ENCODE results near the gene TNNI3K.

Gene TNNI3K

GRCh38 chr1:74502858-74503257, 267.7 kb downstream of the TNNI3K start:
- DNase-seq (ENCODE audit: low spot score), result no peak

- DNase-seq (ENCODE audit: low spot score), result peak; percentile 4
Observed at GRCh38 chr1:74504125-74504932, 269.1 kb downstream of the TNNI3K start.

GRCh38 chr1:74504933-74505512, 269.8 kb downstream of the TNNI3K start:
- no peak for DNase-seq (ENCODE audit: low spot score)

GRCh38 chr1:74505928-74506710, 270.9 kb downstream of the TNNI3K start:
- DNase-seq (ENCODE audit: low spot score), result no peak

DNA sequence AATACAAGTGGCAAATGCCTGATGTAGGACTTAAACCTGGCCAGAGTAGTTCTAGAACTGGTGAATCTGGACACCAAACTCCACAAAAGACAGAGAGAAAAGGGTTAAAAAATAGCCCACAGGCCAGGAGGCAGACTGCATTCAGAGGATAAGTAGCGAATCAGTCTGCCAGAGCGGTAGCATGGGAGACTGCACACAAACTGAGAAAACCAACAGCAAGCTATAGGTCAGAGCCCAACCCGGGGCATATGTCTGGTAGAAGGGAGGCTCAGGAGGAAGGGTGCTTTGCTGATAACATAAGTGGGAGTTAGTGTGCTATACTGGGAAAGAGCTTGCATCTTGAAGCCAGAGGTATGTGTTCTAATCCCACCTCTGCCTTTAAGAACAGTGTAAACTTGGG, 273.3 kb downstream of the TNNI3K start:
- no peak for DNase-seq (ENCODE audit: low spot score)

DNA sequence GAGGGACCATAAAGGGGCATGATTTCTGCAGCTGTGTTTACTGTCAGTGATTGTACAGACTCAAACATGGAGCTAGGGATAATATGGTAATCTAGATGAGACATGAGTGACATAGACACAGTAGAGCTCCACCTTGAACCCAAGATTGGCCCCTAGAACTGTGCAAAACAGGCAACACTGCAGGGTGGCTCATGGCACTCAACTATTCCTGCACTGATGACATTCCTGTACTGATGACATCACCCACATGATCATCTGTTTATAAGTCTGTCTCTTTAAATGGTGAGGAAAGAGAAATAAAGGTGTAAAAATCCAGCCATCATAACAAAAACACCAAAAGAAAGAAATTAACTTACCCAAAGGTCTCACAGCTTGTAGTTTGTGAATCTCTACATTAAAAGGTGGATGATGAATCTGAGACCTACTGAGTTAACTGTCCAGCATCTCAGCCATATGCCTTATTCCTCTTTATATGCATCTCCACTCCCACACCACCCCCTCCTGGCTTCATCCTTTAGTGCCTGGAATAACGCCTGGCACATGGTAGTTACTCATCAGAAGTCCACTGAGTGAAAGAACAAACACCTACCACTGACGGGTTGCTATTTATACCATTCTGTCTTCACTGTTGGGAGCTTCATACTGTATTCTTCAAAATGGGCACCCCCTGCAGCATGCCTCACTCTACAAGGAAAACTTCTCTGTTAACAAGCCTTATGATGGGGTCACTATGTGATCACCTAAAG, 277.2 kb downstream of the TNNI3K start, which contains the start of gene LRRC53:
Gene LRRC53, minus strand, starts transcription at position 442 of the 746 bp plus-strand sequence. CDS start 29,262 bp downstream, outside the sequence.
- DNase-seq (ENCODE audit: low spot score), result no peak

- no peak for DNase-seq (ENCODE audit: low spot score)
Observed at GRCh38 chr1:74513411-74514300, 278.5 kb downstream of the TNNI3K start.

DNA sequence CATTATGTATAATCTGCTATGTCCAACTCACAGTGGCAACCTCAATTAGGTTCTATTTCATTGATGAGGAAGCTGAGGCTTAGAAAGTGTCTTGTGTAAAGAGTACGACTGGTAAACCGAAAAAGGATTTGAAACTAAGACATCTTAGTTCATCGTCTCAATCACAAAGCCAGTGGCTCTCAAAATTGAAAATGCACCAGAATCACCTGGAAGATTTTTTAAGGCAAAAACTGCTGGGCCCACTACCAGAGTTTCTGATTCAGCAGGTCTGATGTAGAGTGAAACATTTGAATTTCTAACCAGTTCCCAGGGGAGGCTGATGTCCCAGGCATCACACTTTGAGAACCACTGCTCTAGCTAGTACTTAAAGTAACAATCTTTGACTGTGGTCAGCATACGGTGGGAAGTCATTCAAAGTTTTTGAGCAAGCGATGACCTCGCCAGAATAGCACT, 282.4 kb downstream of the TNNI3K start:
- DNase-seq (ENCODE audit: low spot score), result no peak

GRCh38 chr1:74522148-74522547, 287.0 kb downstream of the TNNI3K start:
- no peak for DNase-seq (ENCODE audit: low spot score)

GRCh38 chr1:74523873-74524480, 288.8 kb downstream of the TNNI3K start:
- no peak for DNase-seq (ENCODE audit: low spot score)

- no peak for DNase-seq (ENCODE audit: low spot score)
Observed at GRCh38 chr1:74526708-74527107, 291.5 kb downstream of the TNNI3K start.

- no peak for DNase-seq (ENCODE audit: low spot score)
Observed at GRCh38 chr1:74528123-74528522, 292.9 kb downstream of the TNNI3K start.

DNA sequence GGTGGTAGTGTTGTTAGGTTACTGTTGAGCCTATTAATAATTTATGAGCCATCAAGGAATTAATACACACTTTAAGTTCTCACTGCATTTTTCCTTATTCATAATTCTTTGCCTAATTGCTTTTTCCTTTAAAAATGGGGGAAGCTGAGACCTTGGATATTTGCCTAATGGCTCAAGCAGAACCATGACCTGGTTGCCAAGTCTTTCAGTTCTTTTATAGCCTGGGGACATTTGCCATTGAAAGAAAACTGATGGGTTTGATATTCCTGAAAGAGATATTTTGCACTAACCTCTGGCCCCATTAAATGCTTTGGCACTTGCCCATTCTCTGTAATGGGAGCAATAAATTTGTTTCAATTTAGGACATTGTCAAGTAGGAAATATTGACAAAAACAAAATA, 295.7 kb downstream of the TNNI3K start:
- no peak for DNase-seq (ENCODE audit: low spot score)

GRCh38 chr1:74531796-74532195, 296.6 kb downstream of the TNNI3K start:
- DNase-seq (ENCODE audit: low spot score), result no peak

- no peak for DNase-seq (ENCODE audit: low spot score)
Observed at GRCh38 chr1:74534241-74534640, 299.1 kb downstream of the TNNI3K start.

DNA sequence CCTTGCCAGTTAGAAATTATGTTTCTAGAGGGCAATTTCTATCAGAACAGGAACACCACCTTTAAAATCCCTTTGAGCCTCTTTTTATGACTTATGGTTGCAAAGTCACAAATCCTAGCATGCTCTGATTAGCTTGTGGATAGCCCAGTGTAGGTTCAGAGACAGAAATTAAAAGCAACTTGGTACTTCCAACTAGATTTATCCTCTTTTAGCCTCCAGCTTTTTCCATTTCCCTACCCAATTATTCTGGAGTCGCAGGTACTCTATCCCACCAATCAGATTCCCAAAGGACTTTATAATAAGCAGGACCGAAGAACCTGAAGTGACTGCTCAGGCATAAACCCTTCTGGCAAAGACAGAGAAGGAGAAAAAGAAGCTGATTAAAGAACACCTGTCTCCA, 310.6 kb downstream of the TNNI3K start:
- no peak for DNase-seq (ENCODE audit: low spot score)

- DNase-seq (ENCODE audit: low spot score), result no peak
Observed at GRCh38 chr1:74548961-74549750, 314.0 kb downstream of the TNNI3K start.

DNA sequence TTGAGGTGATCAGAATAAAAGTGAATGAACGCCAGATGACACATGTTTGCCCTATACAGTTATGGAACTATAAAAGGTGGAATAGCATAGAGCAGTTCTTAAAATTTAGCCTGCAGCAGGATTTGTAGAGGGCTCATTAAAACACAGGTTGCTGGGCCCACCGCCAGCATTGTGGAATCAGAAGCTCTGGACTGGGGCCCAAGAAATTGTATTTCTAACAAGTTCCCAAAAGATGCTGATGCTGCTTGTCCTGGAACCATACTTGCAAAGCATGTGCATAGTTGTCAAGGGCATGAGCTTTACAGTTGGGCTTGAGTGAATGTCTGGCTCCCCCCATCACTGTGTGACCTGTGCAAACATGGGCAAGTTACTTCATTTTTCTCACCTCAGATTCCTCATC, 314.7 kb downstream of the TNNI3K start:
- no peak for DNase-seq (ENCODE audit: low spot score)

DNA sequence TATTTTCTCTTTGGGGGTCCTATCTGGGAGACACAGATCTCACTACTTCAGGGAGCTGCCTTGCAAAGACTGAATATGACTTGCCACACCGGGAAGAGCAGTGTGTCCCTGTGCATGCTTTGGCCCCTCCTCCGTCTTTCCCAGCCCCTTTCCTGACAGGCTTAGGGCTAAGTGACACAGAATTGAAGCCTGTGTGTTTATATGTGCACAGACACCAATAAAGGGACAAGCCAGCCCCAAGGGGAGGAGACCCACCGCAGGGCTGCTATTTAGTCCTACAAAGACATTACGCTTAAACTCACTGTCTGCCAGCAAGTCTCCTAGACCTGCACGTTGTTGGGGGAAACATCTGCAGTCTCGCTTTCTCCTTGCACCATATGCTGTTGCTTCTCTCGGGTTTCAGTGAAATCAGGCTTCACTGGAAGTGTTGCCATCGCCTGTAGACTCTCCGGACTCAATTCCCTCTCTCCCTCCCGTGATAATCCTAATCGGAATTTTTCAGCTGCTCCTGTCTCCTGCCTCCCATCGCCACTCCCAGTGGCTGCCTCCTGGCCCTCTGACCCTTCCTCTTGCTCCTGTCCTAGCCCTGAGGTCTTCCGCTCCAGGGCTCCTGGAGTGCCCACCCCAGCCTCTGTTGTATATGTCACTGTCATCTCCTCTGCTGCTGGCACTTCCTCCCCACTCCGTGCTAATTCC, 335.8 kb downstream of the TNNI3K start:
- DNase-seq (ENCODE audit: low spot score), result no peak

Measured in hematopoietic multipotent progenitor cell treated with erythropoietin and hydrocortisone succinate and interleukin-3 and kit ligand, for 17 days (in vitro differentiated cells).